ENCODE results near the gene KRTAP4-2.
"Not testable (repeated sequence)": the region's sequence is repeated elsewhere in the genome, so short reads cannot be mapped to it uniquely, and the experiment has no call there.

KRTAP4-2 gene

DNA sequence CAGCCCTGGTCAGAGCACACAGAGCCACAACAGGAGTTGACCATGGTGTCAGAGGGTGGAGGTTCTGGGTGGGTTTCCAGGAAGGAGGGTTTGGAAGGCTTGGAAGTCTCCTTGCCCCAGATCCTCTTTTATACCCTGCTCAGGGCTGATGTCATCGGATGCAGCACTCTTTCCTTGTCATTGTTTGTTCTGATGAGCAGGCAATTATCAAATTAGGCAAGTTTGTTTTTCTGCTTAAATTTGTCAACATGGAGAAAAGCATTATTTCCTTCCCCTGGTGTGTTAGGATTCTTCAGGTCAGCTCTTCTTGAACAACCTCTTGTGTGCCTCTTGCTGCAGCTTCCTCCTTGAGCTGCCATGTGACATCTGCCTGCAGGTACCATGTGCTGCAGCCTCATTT, 17.4 kb downstream of the KRTAP4-2 start, which contains the start of gene KRTAP4-4:
Gene KRTAP4-4, minus strand, starts transcription at position 101 of the 400 bp plus-strand sequence. Its CDS starts 57 bp downstream, at position 44.
- no peak for DNase-seq (ENCODE audit: low read depth in 2 of 2)

GRCh38 chr17:41160190-41160589, 17.8 kb downstream of the KRTAP4-2 start:
- DNase-seq (ENCODE audit: low read depth in 2 of 2), result not testable (repeated sequence)

DNA sequence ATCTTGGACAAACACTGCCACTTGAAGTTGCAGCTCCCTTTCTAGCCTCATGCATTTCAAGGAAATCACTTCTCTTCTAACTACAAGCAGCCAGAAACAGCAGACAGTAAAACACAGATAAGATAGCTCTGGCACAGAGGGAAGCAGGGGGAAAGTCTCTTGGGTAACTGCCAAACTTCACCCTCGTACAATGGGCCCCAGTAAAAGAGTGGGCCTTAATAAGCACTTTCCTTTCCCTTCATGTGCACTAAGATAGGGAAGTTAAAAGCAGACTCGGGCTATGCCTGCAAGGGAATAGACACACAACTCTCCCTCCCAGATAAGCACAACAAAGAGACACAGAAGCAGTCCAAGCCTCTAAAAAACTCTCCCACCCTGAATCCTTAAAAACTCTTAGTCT, 24.2 kb downstream of the KRTAP4-2 start:
- no peak for DNase-seq (ENCODE audit: low read depth in 2 of 2)

GRCh38 chr17:41151525-41151924, 26.5 kb downstream of the KRTAP4-2 start:
- no peak for DNase-seq (ENCODE audit: low read depth in 2 of 2)

GRCh38 chr17:41150026-41150425, 28.0 kb downstream of the KRTAP4-2 start:
- no peak for DNase-seq (ENCODE audit: low read depth in 2 of 2)

- no peak for DNase-seq (ENCODE audit: low read depth in 2 of 2)
Observed at GRCh38 chr17:41149652-41149985, 28.4 kb downstream of the KRTAP4-2 start, which contains the start of gene KRTAP4-5. TSS of gene KRTAP4-5 (minus strand) at chr17:41149825. CDS start at chr17:41149767, 58 bp downstream.

GRCh38 chr17:41148971-41149651, 28.9 kb downstream of the KRTAP4-2 start:
- not testable (repeated sequence) for DNase-seq (ENCODE audit: low read depth in 2 of 2)

DNA sequence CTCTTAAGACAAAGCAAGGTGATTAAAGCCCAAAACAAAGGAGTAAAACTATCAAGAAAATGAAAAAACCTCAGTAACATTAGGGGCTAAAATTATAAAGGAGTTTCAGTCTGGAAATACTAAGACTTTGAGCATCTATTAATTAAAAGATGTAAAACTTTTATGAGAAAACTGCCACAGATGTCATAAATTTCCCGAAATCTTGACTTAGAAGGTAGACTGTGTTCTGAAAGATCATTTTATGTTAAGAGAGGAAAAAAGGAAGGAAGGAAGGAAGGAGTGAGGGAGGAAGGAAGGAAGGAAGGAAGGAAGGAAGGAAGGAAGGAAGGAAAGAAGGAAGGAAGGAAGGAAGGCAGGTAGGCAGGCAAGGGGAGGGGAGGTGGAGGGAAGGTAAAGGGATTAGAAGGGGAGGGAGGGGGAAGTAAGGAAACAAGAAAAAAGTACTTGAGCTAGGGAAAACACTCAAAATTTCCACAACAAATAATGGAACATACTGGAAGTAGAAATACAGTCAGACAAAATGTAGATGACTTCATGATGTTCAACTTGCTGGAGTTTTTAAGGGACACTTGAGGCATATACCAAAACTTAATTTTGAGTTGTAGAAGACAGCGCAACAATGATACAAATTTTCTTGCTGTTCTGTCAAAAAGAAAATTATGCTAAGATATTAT, 30.4 kb downstream of the KRTAP4-2 start:
- DNase-seq (ENCODE audit: low read depth in 2 of 2), result no peak

DNA sequence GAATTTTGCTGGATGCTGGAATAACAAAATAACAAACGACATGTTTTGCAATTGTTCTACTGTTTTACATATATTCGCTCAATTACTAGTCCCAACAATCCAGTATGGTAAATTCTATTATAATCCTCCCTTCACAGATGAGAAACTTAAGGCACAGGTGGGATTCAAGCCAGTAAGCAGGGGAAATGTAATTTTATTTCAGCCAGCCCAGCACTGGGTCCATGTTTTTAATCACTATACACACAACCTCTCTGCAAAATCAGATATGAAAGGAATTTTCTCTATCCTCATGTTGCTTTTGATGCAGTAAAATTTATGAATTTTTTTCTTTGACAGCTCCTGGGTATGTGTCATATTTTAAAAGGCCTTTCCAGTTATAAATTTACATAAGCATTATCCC, 32.8 kb downstream of the KRTAP4-2 start:
- no peak for DNase-seq (ENCODE audit: low read depth in 2 of 2)

GRCh38 chr17:41144846-41145245, 33.2 kb downstream of the KRTAP4-2 start:
- no peak for DNase-seq (ENCODE audit: low read depth in 2 of 2)

DNA sequence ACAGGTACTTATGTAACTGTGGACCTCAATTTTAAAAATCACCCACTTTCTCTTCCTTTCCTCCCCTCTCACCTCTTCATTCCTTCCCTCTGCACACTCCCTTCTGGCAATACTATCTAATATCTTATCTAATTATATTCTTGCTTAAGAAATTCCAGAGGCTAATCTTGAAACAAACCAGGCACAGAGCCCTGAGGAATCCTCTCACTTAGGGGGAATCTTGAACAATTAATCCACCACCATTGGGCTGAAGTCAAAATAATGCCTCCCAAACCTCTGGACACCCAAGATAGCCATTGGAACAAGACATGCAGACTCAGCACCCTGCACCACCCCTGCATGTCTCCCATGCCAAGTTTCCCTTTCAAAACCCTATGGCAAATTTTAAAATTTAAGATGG, 36.7 kb downstream of the KRTAP4-2 start:
- no peak for DNase-seq (ENCODE audit: low read depth in 2 of 2)

DNA sequence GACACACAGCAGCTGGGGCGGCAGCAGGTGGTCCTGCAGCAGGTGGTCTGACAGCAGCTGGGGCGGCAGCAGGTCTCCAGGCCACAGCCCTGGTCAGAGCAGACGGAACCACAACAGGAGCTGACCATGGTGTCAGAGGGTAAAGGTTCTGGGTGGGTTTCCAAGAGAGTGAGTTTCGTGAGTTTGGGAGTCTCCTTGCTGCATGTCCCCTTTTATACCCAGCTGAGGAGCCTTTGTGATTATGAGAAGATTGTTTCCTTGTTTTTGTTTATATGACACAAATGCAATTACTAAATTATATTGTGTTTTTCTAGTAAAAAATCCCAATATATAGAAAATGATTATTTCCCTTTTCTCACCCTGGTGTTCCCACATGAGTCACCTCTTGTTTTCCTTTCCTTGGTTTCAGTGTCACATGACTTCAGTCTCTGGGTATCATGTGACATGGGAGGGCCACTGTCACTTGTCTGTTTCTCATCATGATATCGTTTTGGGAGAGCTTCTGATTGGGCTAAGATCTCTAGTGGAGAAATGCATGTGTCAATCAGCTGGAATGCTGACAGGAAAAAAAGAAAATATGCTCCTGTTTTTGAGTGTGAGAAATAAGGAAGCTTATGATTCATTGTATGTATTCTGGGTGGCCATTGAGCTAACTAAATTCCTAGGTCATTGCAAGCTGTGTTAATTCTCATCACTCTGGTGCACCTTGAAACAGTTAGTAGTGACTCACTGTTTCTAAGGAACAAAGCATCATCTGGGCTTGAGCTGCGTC, 37.5 kb downstream of the KRTAP4-2 start, which contains the start of gene KRTAP4-6:
Gene KRTAP4-6, minus strand, starts transcription at position 185 of the 772 bp plus-strand sequence. Its CDS starts 57 bp downstream, at position 128.
- DNase-seq (ENCODE audit: low read depth in 2 of 2), result no peak

GRCh38 chr17:41139865-41140264, 38.2 kb downstream of the KRTAP4-2 start:
- DNase-seq (ENCODE audit: low read depth in 2 of 2), result not testable (repeated sequence)

DNA sequence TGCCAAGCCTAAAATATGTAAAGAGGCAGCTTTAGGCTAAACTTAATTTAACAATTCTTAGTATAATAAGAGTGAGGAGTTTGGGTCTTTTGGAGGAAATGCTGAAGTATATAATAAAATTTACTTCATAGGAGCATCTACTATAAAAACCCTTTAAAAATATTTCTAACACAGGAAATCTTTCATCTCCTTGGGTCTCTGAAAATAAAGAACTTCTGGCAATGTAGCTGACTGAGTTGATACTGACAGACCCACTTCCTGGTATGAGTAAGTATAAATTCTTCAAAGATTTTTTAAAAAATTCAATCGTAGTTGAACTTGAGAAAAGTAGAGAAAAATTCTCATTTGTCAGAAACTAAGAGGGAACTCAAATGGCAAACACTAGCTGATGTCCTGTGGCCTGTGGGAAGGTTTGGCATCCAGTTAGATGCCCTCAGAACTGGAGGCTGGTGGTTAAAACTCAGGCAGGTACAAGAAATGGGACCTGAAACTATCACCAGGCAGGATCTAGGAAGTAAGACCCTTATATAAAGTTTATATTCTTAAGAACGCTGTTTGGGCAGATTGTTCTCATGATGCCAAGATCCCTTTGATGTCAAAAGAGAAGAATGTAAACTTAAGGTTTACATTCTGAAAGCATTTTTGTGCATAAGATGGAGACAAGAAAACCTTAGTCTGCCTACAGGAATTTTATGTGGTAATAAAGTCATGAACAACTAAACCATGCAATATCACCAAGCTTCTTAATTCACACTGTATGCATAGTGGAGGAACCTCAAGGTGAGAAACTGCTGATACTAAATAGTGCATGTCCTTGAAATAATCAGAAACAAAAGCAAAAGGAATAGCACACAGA, 43.9 kb downstream of the KRTAP4-2 start:
- DNase-seq (ENCODE audit: low read depth in 2 of 2), result no peak

GRCh38 chr17:41131979-41132378, 46.0 kb downstream of the KRTAP4-2 start:
- DNase-seq (ENCODE audit: low read depth in 2 of 2), result no peak
